A549 (cell line): ENCODE data around the gene TOMM20. TPM values are rescaled to one million over a fixed set of nuclear protein-coding genes. Genes with fewer than 3 reads are reported as not detected.

ENCODE experiments used
- ATAC-seq, 2 experiments: fragments of 200-7000 bp in 1 of 2; fragments of >200 bp in 1 of 2; cut with Nextera tagmentation in 1 of 2; cut with Tn5 transposase in 1 of 2; 3 replicates each; pipeline versions ENCODE4 v1.8.0 to v1.9.1; 2018 to 2020; ENCODE audit warnings: mild to moderate bottlenecking in 1 of 2, moderate library complexity in 1 of 2
- CTCF ChIA-PET: fragments of 300-600 bp; sonication (Branson Sonifier 250); formaldehyde crosslinking; extraction: SDS; loops from one replicate; lab custom pipeline; 2021; ENCODE audit warnings: antibody characterized with exemption, inconsistent platforms; lab: Yijun Ruan, JAX
- POLR2A ChIA-PET: fragments of 350-600 bp; formaldehyde crosslinking; extraction: SDS; loops from one replicate; lab custom pipeline; 2021; ENCODE audit warnings: antibody characterized with exemption, inconsistent platforms; lab: Yijun Ruan, JAX
- DNase-seq, 2 experiments: peaks; one replicate each; pipeline versions ENCODE4 v3.0.0 to v3.0.0-alpha.2; 2011 to 2016; ENCODE audit warnings: low read depth in 1 of 2, low spot score in 1 of 2
- FAIRE-seq: peaks from 2 replicates; lab custom pipeline; 2011; peaks lifted over from hg19 to GRCh38; lab: Jason Lieb, UNC
- H3K27ac ChIP-seq, 2 experiments: fragments of >200 bp; sonication (Bioruptor Twin); formaldehyde crosslinking; 3 replicates each; pipeline ENCODE4 v1.5.1; 2016 to 2017
- H3K4me1 ChIP-seq: fragments of >200 bp; sonication (Bioruptor Twin); formaldehyde crosslinking; 3 replicates; pipeline ENCODE4 v1.6.1; 2016
- H3K4me2 ChIP-seq: fragments of >200 bp; sonication (Bioruptor Twin); formaldehyde crosslinking; 3 replicates; pipeline ENCODE4 v1.6.1; 2016
- H3K4me3 ChIP-seq: fragments of >200 bp; sonication (Bioruptor Twin); formaldehyde crosslinking; 3 replicates; pipeline ENCODE4 v1.5.1; 2016
- H3K9me3 ChIP-seq: fragments of >200 bp; sonication (Bioruptor Twin); formaldehyde crosslinking; 3 replicates; pipeline ENCODE4 v1.6.1; 2016
- CBX2 ChIP-seq: fragments of 200-600 bp; sonication (generic); IDR thresholded peaks from 2 replicates; pipeline ENCODE4 v1.6.1; 2016; ENCODE audit warnings: low read depth, mild to moderate bottlenecking, borderline replicate concordance
- CEBPB ChIP-seq, 2 experiments: fragments of >200 bp in 1 of 2; sonication (Bioruptor Twin) in 1 of 2; formaldehyde crosslinking in 1 of 2; IDR thresholded peaks; 2 replicates each; pipeline ENCODE4 v1.6.1; 2012 to 2016
- CHD2 ChIP-seq: fragments of 150-350 bp; IDR thresholded peaks from 2 replicates; pipeline ENCODE4 v1.6.1; 2014; ENCODE audit warnings: low read length; ENCODE audit not compliant: partially characterized antibody
- CTCF ChIP-seq: fragments of >200 bp; sonication (Bioruptor Twin); formaldehyde crosslinking; IDR thresholded peaks from 3 replicates; pipeline ENCODE4 v1.5.1; 2016
- EHF ChIP-seq: fragments of 250-450 bp; sonication (Bioruptor Pico); IDR thresholded peaks from 2 replicates; pipeline ENCODE4 v1.5.0; 2020; ENCODE audit warnings: mild to moderate bottlenecking
- EHMT2 ChIP-seq: fragments of 200-600 bp; sonication (generic); IDR thresholded peaks from 2 replicates; pipeline ENCODE4 v1.6.1; 2016; ENCODE audit warnings: antibody characterized with exemption, low read depth, mild to moderate bottlenecking, moderate library complexity
- ESRRA ChIP-seq: fragments of 150-350 bp; IDR thresholded peaks from 2 replicates; pipeline ENCODE4 v1.6.1; 2014; ENCODE audit warnings: mild to moderate bottlenecking, low read length, borderline replicate concordance
- FOSB ChIP-seq: fragments of 250-450 bp; sonication (Bioruptor Pico); IDR thresholded peaks from 2 replicates; pipeline ENCODE4 v1.5.0; 2020; ENCODE audit warnings: mild to moderate bottlenecking, moderate library complexity
- GATA3 ChIP-seq: IDR thresholded peaks from 2 replicates; pipeline ENCODE4 v1.6.1; 2012; ENCODE audit warnings: borderline replicate concordance
- HDAC2 ChIP-seq: fragments of 200-600 bp; sonication (generic); IDR thresholded peaks from 2 replicates; pipeline ENCODE4 v1.6.1; 2016
- HES2 ChIP-seq: fragments of >200 bp; sonication (Bioruptor Twin); formaldehyde crosslinking; IDR thresholded peaks from 2 replicates; pipeline ENCODE4 v1.6.1; 2016
- HOXB13 ChIP-seq: fragments of 250-450 bp; sonication (Bioruptor Pico); IDR thresholded peaks from 2 replicates; pipeline ENCODE4 v1.5.0; 2020; ENCODE audit warnings: low read depth, mild to moderate bottlenecking, moderate library complexity
- JUN ChIP-seq, 2 experiments: fragments of >200 bp; sonication (Bioruptor Twin); formaldehyde crosslinking; IDR thresholded peaks; 2 replicates in 1 of 2; 3 replicates in 1 of 2; pipeline ENCODE4 v1.6.1; 2016 to 2017
- JUNB ChIP-seq: fragments of >200 bp; sonication (Bioruptor Twin); formaldehyde crosslinking; IDR thresholded peaks from 2 replicates; pipeline ENCODE4 v1.6.1; 2016
- KDM1A ChIP-seq: fragments of 200-600 bp; sonication (generic); IDR thresholded peaks from 2 replicates; pipeline ENCODE4 v1.6.1; 2016; ENCODE audit warnings: low read depth, mild to moderate bottlenecking
- KDM5A ChIP-seq: fragments of 200-600 bp; sonication (generic); IDR thresholded peaks from 2 replicates; pipeline ENCODE4 v1.6.1; 2016; ENCODE audit warnings: antibody characterized with exemption, mild to moderate bottlenecking
- MAX ChIP-seq: IDR thresholded peaks from 2 replicates; pipeline ENCODE4 v1.6.1; 2012
- MAZ ChIP-seq: fragments of 150-350 bp; IDR thresholded peaks from 2 replicates; pipeline ENCODE4 v1.6.1; 2014; ENCODE audit warnings: antibody characterized with exemption, low read depth, low read length, borderline replicate concordance
- MYC ChIP-seq: IDR thresholded peaks from 2 replicates; pipeline ENCODE4 v1.6.1; 2012; ENCODE audit warnings: mild to moderate bottlenecking, inconsistent platforms, low read length, improper control_type of control experiment, borderline replicate concordance
- NFE2L2 ChIP-seq: fragments of 150-350 bp; conservative IDR thresholded peaks from 2 replicates; pipeline ENCODE4 v1.6.1; 2014; ENCODE audit warnings: low read length
- PBX3 ChIP-seq: IDR thresholded peaks from 2 replicates; pipeline ENCODE4 v1.6.1; 2012
- PHF8 ChIP-seq: fragments of 200-600 bp; sonication (generic); IDR thresholded peaks from 2 replicates; pipeline ENCODE4 v1.6.1; 2016; ENCODE audit warnings: low read depth, mild to moderate bottlenecking, antibody characterized with exemption, moderate library complexity, borderline replicate concordance
- REST ChIP-seq: fragments of 200-600 bp; sonication (generic); IDR thresholded peaks from 2 replicates; pipeline ENCODE4 v1.6.1; 2016; ENCODE audit warnings: antibody characterized with exemption, mild to moderate bottlenecking, moderate library complexity
- RFX5 ChIP-seq: fragments of 450-650 bp; IDR thresholded peaks from 2 replicates; pipeline ENCODE4 v1.7.1; 2014; ENCODE audit warnings: antibody characterized with exemption, mild to moderate bottlenecking, moderate library complexity
- SREBF2 ChIP-seq: fragments of 450-650 bp; IDR thresholded peaks from 2 replicates; pipeline ENCODE4 v1.6.1; 2014; ENCODE audit warnings: mild to moderate bottlenecking, moderate library complexity
- TFCP2L1 ChIP-seq: fragments of 250-450 bp; sonication (Bioruptor Pico); IDR thresholded peaks from 2 replicates; pipeline ENCODE4 v1.5.0; 2021; ENCODE audit warnings: mild to moderate bottlenecking
- TP53 ChIP-seq: fragments of 250-450 bp; sonication (Bioruptor Pico); IDR thresholded peaks from 2 replicates; pipeline ENCODE4 v1.5.0; 2021; ENCODE audit warnings: mild to moderate bottlenecking, moderate library complexity
- USF2 ChIP-seq: fragments of 450-650 bp; IDR thresholded peaks from 2 replicates; pipeline ENCODE4 v1.6.1; 2014; ENCODE audit warnings: antibody characterized with exemption
- ZC3H11A ChIP-seq: fragments of 450-650 bp; IDR thresholded peaks from 2 replicates; pipeline ENCODE4 v1.6.1; 2014; ENCODE audit warnings: antibody characterized with exemption, mild to moderate bottlenecking
- ZFP36 ChIP-seq: fragments of 450-650 bp; IDR thresholded peaks from 2 replicates; pipeline ENCODE4 v1.6.1; 2014; ENCODE audit warnings: borderline replicate concordance; ENCODE audit not compliant: partially characterized antibody
- ZNF302 ChIP-seq: fragments of 250-450 bp; sonication (Bioruptor Pico); IDR thresholded peaks from 2 replicates; pipeline ENCODE4 v1.9.0; 2021; ENCODE audit warnings: inconsistent platforms, mild to moderate bottlenecking, moderate library complexity
- WGBS: methylation state at CpG from one replicate; pipeline ENCODE4 v1.1.6; 2017; ENCODE audit errors: missing lambda C conversion rate; 5-methylcytosine and 5-hydroxymethylcytosine counted together
- polyA plus RNA-seq, 4 experiments: library from polyadenylated mRNA; depleted of rRNA in 3 of 4; stranded (reverse); fragments of >200 nt; fragmentation: RNase III in 1 of 4; extraction: RNeasy Plus Mini Kit Qiagen cat#74134 plus additional on column Dnase treatment in 1 of 4; gene quantifications; 2 replicates in 3 of 4; 3 replicates in 1 of 4; pipeline ENCODE4 v1.2.3, GENCODE V29; 2011 to 2017

Gene TOMM20
- polyA plus RNA-seq, 2 of the 4 experiments (the other 2 are of a cell fraction): 112 to 122 TPM

- TF ChIP-seq NFE2L2: no peak
- no peak for TF ChIP-seq MAZ
- no peak for TF ChIP-seq ESRRA
- TF ChIP-seq MYC: no peak
- TF ChIP-seq EHMT2: no peak
- TF ChIP-seq RFX5: 0 out of 2 replicates have a peak, but pooled peaks have one; percentile 37
- no peak for TF ChIP-seq PBX3
- TF ChIP-seq PHF8: peak; percentile 93
- TF ChIP-seq GATA3: no peak
- TF ChIP-seq ZFP36: no peak
- TF ChIP-seq ZNF302 (CRISPR knock-in tag): no peak
- TF ChIP-seq USF2: no peak
- TF ChIP-seq SREBF2: no peak
- no peak for TF ChIP-seq TFCP2L1 (CRISPR knock-in tag)
- no peak for TF ChIP-seq KDM1A
- TF ChIP-seq FOSB (CRISPR knock-in tag): no peak
- peak; percentile 84 for TF ChIP-seq MAX
- TF ChIP-seq JUNB: no peak
- TF ChIP-seq HDAC2: no peak
- TF ChIP-seq KDM5A: peak; percentile 32; the same call in 1 of the 2 replicates
- no peak for TF ChIP-seq EHF (CRISPR knock-in tag)
- no peak for TF ChIP-seq TP53 (CRISPR knock-in tag)
- TF ChIP-seq HES2: no peak
Observed at GRCh38 chr1:235160957-235161684, 32.5 kb upstream of the TOMM20 start, which contains the start of gene RBM34 (continued).

GRCh38 chr1:235160383-235160956, 31.8 kb upstream of the TOMM20 start:
- ChIA-PET CTCF (interaction anchor here (0.5 to 1.6 kb wide), 4 partner anchors 12 to 151 kb away, joined by 3 to 5 read pairs (median 4); no protein-coding TSS in a partner anchor), POLR2A (interaction anchor here (0.9 to 1.4 kb wide), 10 partner anchors 9 to 344 kb away, joined by 3 to 12 read pairs (median 4); partner anchors contain the start of genes B3GALNT2, GGPS1 and TOMM20)
- no peaks in the 10 kb centered on the region for H3K9me3 ChIP-seq
- 8% methylated on average over 14 of the region's 14 CpGs for WGBS
- peak; percentile 67 to 71 for ATAC-seq
- H3K27ac ChIP-seq: peak overlapping the region; percentile 88 to 90
- H3K4me3 ChIP-seq: peak overlapping the region; percentile 79
- peaks cover 17% of the 10 kb centered on the region; the same call in 2 of the 3 replicates for H3K4me1 ChIP-seq
- no peak for FAIRE-seq
- peak in 1 of 2 experiments; percentile 73 for DNase-seq
- peak overlapping the region; percentile 84 for H3K4me2 ChIP-seq
- TF ChIP-seq TFCP2L1 (CRISPR knock-in tag) (no peak), CTCF (no peak), CBX2 (no peak), RFX5 (no peak), CEBPB (IDR thresholded peaks at IDR 0.05) (0 out of 4 replicates have a peak, but pooled peaks of 1 of the 2 experiments have one; percentile 14), REST (peak; percentile 30; the same call in 1 of the 2 replicates), EHF (CRISPR knock-in tag) (no peak), MAX (no peak), CHD2 (peak; percentile 49), JUN (IDR thresholded peaks at IDR 0.05) (no peak), ZC3H11A (no peak), HOXB13 (CRISPR knock-in tag) (no peak)
